GM21360 (cell line): ENCODE results near the gene GGA1.
"Not testable (repeated sequence)": the region's sequence is repeated elsewhere in the genome, so short reads cannot be mapped to it uniquely, and the experiment has no call there.

Experiments used
- ATAC-seq: cut with Tn5 transposase; IDR thresholded peaks from one replicate; pipeline ENCODE4 v1.9.1; 2021; ENCODE audit warnings: mild to moderate bottlenecking, moderate library complexity; ENCODE audit not compliant: unreplicated experiment

The GGA1 gene

GRCh38 chr22:37607935-37608476 lies 628 bp upstream of the GGA1 start:
- no peak for ATAC-seq

DNA sequence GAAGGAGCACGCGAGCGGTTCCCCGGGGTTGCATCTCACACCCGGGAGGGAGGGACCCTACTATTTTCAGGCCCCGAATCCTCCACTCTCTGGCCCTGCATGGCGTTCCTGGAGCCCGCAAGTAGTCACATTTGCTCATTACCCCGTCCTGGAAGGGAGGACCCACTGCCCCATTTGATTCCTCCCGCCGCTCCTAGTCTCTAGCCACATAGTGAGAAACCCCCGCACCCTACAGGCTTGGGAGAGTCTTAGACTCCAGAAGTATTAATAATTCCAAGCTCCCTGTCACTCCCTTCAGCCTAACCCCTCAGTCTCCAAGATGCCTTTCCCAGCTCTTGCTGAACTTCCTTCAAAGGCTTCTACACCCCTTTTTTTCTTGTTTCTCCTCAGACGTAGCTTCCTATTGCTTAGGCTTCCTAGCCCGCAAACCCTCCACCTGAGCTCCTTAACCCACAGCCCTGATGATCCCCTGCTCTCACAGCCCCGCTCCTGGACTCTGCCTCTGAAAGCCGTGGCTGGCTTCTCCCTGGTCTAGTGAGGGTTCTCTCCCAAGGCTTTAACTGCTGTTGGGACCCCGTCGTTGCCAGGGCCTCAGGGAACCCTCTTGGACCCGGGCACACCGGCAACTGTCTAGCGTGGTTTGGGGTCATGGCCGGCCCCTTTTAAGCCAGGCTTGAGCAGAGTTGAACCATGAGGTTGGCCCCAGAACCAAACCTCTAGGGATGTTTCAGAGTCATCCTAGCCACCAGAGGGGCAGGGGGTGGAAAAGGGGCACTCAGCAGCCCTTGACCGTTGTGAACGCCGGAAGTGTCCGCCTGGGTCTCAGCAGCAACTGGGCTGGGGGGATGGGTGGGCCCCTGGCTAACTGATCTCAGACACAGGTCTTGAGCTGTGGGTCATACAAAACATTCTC lies 862 bp downstream of the GGA1 start:
- ATAC-seq: no peak

- not testable (repeated sequence) for ATAC-seq
These were observed 1.5 kb downstream of the GGA1 start for GRCh38 chr22:37610153-37610475.

DNA sequence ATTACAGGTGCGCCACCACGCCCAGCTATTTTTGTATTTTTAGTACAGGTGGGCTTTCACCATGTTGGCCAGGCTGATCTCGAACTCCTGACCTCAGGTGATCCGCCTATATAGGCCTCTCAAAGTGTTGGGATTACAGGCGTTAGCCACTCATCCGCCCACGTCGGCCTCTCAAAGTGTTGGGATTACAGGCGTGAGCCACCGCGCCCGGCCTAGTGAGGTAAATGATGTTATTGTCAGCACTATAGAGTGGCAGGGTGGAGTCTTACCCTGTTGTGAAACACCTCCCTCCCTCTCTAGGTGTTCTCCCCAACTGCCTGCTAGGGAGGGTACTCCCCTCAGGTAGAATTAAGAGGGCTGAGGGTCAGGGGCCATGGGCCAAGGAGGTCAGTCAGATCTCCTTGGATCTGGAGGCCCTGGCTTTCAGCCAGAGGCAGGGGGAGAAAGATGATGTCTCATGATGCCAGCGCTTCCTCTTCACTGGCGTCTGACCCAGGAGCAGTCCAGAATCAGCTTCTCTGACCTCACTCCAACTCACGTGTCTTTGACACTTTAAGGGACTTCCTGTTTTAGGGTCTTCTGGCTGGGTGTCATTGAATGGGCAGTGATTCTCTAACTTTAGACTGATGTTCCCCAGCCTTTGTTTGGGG lies 2.0 kb downstream of the GGA1 start:
- no peak for ATAC-seq

DNA sequence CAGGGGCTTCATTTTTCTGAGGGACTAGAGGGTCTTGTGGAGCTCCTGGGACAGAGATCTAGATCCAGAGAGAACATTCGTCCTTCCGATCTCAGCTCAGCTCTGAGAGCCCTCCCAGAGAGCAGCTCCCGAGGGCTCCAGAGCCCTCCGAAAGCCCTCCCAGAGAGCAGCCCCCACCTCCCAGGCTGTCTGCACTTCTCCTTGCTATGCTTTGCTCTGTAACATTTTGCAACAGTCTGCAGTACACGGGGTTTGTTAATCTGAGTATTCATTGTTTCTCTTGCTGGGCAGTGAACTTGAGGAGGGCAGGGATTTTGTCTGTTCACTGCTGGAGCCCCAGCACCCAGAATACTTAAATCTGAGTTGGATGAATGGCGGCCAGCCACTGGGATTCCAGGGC lies 2.6 kb downstream of the GGA1 start:
- ATAC-seq: no peak

- no peak for ATAC-seq
These were observed 7.8 kb downstream of the GGA1 start for GRCh38 chr22:37616201-37617083.

DNA sequence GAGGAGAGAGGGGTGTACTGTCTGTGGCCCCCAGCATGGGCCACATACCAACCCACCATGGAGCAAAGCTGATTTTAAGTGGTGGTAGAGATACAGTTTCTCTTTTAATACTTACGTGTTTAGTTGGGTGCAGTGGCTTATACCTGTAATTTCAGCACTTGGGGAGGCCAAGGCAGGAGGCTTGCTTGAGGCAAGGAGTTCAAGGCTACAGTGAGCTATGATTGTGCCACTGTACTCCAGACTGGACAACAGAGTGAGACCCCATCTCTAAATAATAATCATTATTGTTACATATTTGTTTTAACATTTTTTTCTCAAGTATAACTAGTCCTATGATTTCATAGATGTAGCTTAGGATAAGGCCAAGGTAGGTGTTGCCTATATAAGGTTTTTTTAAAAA lies 8.8 kb downstream of the GGA1 start:
- ATAC-seq: no peak

GRCh38 chr22:37618072-37618656 lies 9.5 kb downstream of the GGA1 start:
- ATAC-seq: no peak

- no peak for ATAC-seq
These were observed 10.0 kb downstream of the GGA1 start for GRCh38 chr22:37618674-37619073.

- no peak for ATAC-seq
These were observed 11.4 kb downstream of the GGA1 start for GRCh38 chr22:37619991-37620390.

DNA sequence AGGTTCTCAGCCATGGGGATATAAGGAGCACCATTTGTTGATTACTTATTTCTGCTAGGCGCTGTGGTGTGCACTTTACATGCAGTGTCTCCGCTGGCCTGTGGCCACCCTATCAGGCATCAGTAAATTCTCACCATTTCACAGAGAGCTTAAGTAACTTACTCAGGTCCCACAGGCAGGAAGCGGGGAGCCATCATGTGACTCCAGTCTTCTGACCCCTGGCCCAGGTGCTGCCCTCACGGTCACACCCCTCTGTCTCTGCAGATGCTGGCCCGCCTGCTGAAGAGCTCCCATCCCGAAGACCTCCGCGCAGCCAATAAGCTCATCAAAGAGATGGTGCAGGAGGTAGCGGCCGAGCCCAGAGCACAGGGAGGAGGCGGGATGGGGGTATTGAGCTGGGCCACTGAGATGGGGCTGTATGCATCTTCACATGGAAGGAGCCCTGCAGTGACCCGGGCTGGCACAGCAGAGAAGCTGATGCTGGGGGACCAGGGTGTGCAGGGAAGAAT lies 12.8 kb downstream of the GGA1 start:
- no peak for ATAC-seq

DNA sequence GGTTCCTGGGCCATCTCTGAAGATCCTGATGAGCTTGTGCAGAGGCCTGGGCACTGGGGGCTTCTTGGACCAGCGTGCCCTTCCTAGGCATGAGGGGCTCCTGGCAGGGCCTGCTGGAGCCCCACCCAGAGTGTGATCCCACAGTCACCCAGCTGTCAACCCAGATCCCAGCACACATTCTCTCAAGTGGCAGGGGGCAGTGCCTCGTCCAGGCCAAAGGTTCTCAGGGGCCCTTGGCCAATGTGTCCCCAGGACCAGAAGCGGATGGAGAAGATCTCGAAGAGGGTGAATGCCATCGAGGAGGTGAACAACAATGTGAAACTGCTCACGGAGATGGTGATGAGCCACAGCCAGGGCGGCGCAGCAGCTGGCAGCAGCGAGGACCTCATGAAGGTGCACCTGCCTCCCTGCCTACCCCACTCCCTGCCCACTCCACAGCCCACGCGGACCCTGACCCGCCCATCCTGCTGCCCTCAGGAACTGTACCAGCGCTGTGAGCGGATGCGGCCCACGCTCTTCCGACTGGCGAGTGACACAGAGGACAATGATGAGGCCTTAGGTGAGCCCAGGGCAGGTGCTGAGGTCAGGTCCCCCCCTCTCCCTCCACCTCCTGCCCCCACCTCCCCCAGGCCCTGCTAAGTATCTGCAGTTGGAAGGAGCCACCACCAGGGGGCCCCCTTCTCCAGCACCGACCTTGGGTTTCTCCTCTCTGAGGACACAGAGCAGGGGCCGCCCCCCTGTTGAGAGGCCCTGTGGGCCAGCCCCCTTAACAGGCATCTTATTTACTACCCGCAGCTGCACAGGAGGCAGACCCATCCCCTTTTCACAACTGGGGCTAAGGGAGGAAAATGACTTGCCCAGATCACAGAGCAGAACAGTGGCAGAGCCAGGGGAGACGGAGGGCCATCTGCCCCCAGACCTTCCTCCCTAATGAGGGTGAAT lies 14.7 kb downstream of the GGA1 start:
- ATAC-seq: no peak

DNA sequence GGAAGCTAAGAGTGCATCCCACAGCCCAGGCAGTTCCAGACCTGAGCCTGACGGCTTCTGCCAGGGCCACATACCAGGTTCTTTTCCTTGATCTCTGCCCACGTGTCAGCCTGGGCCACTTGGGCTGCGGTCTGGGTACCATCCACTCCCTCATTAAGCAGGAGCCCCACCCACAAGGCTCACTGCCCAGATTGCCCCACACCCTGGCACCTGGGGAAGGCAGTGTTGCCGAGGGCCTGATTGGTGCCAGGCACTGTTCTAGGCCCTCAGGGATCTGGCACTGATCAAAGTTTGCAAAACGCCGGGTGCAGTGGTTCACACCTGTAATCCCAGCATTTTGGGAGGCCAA lies 15.4 kb downstream of the GGA1 start:
- no peak for ATAC-seq

DNA sequence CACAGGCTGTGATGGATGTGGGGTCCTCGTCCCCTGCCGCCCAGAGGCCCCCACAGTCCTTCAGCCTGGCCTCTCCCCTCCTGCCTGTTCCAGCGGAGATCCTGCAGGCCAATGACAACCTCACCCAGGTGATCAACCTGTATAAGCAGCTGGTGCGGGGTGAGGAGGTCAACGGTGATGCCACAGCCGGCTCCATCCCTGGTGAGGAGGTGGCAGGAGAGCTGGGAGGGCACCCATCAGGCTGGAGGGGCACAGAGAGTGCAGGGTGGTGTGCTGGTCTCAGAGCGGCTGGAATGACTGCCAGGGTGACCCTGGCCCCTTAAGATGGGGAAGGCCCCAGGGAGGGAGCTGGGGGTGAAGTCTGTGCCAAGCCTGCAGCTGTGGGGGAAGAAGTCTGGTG lies 16.2 kb downstream of the GGA1 start:
- ATAC-seq: no peak

- no peak for ATAC-seq
These were observed 17.1 kb downstream of the GGA1 start for GRCh38 chr22:37625737-37626136.

DNA sequence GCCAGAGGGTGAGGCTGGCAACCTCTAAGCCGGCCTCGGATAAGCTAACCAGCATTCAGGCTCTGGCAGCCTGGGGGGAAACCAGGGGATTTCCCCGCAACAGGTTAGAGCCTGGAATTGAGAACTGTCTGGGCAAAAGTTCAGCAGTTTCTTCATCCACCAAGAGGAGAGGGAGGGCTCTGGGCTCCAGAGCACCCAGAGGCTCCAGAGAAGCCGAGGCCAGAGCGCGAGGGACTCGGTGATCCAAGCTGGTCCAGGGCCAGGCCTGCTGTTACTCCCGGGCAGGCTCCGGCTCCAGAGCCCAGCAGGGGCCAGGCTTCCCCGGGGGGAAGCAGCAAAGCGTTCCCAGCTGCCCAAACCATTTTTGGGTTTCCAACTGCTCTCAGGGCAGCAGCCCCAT lies 17.5 kb downstream of the GGA1 start:
- no peak for ATAC-seq

DNA sequence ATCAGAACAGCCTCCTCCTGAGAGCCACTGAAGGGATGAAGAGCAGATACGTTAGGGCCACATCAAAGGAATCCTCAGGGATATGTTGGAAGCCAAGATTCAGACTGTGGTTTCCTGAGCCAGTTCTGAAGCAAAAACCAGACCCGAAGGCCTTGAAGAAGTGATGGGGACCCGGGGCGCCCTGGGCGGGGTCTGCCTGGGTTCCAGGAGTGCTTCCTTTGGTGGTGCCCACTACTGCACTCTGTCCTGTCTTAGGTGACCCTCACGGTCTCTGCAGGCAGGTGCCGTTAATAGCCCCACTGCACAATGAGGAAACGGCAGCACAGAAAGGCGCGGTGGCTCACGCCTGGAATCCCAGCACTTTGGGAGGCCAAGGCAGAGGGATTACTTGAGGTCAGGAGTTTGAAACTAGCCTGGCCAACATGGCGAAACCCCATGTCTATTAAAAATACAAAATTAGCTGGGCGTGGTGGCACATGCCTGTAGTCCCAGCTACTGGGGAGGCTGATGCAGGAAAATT lies 18.0 kb downstream of the GGA1 start:
- ATAC-seq: no peak

DNA sequence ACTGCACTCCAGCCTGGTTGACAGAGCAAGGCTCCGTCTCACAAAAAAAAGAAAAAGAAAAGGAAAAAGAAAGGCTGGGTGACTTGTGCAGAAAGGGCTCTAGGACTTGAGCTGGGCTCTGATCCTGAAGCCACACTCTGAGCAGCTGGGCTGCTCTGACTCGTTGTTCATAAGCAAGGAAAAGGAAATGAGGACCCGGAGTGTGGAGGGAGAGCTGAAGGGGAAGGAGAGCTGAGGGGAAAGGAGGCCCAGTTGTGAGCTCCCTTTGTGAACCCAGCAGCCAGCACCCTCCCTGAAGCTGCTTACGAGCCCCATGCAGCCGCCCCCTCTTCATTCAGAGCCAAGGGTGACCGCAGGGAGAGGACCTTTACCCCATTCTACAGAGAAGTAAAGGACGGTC lies 18.5 kb downstream of the GGA1 start:
- ATAC-seq: no peak

DNA sequence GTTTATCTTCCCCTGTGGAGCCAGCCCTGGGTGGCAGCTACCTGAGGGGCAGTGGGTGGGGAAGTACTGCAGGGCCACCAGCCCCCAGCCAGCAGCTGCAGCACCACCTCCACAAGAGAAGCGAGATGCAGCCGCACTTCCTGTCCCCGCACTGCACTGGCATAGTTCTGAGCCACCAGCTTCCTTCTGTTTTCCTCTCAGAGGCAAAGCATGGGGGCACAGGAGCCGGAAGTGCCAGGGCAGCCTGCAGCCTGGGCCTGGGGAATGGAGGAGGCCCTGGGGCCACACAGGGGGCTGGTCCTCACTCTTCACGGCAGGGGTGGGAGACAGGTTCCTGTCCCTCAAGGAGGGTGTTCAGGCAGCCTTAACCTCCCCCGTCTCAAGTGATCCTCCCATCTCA lies 18.9 kb downstream of the GGA1 start:
- no peak for ATAC-seq
